Stimulated activated CD4-positive, alpha-beta T cell treated with anti-CD3 and anti-CD28 coated beads, Interleukin-12 subunit alpha, Interleukin-12 subunit beta, amount 100 ng/mL, for 24 hours (primary cell): ENCODE data around the gene COL6A2.
"Not testable (repeated sequence)": the region's sequence is repeated elsewhere in the genome, so short reads cannot be mapped to it uniquely, and the experiment has no call there.

Source experiments
- DNase-seq, 2 experiments: peaks; one replicate each; pipeline ENCODE4 v3.0.0-alpha.2; 2020; ENCODE audit warnings: low read depth in 2 of 2

The COL6A2 gene

DNA sequence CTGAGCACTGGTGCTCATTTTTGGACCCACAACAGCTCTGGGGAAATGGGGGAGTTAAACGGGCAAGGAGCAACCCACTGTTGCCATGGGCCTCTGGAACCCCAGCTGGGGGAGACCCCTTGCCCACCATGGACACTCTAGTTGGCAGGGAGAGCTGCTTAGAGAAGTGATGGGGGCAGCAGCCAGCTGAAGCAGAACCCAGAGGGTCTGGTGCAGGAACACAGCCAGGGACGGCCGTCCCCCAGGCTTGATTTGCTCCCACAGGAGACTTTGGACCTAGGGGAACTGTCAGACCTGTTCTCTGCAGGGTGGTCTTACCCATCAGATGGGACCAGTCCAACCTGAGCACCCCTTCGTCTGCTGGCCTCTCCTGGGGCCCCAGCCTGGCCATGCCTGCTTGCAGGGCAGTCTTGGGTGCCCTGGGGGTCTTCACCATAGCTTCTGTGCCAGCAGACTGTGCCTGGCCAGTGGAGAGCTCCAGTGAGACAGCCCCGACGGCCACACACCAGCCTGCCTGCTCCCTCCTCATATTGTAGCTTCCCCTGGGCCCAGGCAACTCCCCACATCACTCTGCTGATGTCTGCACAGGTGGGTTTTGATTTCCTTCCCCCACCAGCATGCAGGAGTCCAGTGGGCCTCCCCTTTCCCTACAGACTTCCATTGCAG, 75.1 kb downstream of the COL6A2 start:
- DNase-seq, result no peak

DNA sequence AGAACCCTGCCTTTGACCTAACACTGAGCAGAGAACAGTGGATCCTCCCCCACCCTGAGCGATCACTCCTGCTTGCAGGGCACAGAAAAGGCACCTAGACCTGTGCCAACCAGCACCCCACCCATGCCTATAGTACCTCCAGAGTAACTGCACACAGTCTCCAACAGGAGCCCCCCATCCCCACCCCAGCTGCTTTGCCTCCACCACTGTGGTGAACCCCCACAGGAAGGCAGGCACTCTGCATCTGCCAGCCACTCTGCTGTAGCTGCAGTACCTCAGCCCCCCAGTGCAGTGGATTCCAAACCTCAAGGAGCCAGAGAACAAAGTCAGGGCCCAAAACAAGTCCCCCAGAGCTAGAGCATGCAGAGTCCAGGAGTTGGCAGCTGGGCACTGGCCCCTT, 75.7 kb downstream of the COL6A2 start:
- no peak for DNase-seq

DNA sequence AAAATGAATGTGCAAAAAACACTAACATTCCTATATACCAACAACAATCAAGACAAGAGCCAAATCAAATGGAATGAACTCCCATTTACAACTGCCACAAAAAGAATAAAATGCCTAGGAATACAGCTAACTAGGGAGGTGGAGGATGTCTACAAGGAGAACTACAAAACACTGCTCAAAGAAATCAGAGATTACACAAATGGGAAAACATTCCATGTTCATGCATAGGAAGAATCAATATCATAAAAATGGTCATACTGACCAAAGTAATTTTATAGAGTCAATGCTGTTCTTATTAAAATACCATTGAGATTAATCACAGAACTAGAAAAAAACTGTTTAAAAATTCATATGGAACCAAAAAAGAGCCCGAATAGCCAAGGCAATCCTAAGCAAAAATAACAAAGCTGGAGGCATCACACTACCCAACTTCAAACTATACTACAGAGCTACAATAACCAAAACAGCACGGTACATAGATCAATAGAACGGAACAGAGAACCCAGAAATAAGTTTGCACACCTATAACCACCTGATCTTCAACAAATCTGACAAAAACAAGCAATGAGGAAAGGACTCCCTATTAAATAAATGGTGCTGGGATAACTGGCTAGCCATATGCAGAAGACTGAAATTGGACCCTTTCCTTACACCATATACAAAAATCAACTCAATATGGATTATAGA, 78.7 kb downstream of the COL6A2 start:
- DNase-seq, result not testable (repeated sequence)

DNA sequence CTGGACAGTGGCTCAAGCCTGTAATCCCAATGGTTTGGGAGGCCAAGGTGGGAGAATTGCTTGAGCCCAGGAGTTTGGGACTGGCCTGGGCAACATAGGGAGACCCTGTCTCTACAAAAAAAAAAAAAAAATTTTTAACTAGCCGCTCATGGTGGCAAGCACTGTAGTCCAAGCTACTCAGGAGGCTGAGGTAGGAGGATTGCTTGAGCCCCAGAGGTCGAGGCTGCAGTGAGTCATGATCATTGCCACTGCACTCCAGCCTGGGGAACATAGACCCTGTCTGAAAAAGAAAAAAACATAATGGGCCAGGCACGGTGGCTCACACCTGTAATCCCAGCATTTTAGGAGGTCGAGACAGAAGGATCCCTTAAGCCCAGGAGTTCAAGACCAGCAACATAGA, 81.0 kb downstream of the COL6A2 start:
- no peak for DNase-seq
